ENCODE data around the gene CEP41.

Gene CEP41

DNA sequence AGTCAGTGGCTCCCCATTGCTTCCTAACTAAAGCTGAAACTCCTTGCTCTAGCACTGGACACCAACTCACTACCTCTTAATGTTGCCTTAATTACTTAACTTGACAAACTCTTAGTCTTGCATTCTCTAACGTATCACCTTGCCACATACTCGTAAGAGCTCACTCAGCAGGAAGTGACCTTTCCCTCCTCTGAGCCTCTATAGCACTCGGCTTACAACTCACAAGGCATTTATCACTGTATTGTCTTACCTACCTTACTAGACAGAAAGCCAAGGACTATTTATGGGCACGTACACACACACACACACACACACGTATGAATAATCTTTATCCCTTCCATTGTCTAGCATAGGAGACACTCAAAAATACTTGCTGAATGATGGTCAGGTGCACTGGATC lies 21.2 kb downstream of the CEP41 start:
- no peak for DNase-seq (ENCODE audit: low spot score)

DNA sequence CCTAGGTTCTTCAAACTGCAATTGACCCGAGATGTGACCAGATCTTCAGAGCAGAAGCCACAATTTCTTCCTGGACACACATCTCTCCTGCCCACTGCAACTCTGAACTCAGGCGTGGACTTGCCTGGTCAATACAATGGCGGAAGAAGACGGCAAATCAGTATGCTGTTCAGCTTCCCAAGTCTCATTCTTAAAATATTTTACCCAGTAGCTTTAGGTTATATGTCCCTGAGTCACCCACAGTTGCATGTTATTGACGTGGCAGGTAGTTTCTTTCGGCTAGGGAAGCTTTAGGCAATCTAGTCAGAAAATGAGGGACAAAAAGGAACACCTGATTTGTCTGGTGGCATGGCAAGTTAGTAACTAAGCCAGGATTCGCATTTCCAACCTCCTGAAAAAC lies 22.5 kb downstream of the CEP41 start:
- no peak for DNase-seq (ENCODE audit: low spot score)

DNA sequence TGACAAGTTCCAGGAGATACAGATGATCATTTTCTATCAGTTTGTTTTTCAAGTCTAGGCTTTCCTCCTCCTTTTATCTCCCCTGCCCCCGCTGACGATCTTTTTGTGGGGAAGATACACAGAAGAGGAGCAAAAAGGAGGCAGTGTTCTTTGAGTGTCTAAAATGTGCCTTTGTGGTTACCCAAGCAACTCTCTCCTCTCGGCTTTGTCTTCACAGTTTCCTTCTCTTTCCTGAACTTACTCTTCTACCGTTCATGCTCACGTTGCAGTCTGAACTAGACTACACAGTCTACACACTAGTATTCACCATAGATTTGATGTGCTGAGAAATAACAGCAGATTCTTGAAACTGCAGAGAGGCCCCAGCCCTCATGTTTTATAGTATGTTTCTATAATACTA lies 23.6 kb downstream of the CEP41 start:
- DNase-seq (ENCODE audit: low spot score), result no peak

DNA sequence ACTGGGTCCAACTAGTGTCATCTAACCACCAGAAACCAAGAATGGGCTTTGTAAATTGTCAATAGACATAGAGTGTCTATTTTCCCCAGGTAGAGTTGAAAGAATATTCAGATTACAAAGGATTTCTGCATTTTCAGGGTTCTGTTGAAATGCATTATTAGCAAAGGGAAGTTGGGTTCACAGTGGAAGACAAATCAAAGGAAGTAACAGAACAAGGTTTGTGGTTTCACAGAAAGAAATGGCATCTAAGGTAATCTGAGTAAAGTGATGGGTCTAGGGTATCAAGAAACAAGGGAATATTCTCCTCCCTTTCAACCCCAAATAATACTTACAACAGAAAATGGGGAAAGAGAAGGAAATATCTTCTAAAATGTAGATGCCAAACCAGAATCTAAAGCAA lies 25.8 kb downstream of the CEP41 start:
- DNase-seq (ENCODE audit: low spot score), result no peak

DNA sequence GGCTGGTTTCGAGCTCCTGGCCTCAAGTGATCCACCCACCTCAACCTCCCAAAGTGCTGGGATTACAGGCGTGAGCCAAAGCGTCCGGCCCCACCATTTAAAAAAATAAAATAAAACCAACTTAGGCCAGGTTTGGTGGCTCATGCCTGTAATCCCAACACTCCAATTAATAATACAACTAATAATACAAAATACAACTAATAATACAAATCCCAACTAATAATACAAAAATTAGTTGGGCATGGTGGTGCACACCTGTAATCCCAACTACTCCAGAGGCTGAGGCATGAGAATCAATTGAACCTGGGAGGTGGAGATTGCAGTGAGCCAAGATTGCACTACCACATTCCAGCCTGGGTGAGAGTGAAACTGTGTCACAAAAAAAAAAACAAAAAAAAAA lies 27.6 kb downstream of the CEP41 start:
- no peak for DNase-seq (ENCODE audit: low spot score)

DNA sequence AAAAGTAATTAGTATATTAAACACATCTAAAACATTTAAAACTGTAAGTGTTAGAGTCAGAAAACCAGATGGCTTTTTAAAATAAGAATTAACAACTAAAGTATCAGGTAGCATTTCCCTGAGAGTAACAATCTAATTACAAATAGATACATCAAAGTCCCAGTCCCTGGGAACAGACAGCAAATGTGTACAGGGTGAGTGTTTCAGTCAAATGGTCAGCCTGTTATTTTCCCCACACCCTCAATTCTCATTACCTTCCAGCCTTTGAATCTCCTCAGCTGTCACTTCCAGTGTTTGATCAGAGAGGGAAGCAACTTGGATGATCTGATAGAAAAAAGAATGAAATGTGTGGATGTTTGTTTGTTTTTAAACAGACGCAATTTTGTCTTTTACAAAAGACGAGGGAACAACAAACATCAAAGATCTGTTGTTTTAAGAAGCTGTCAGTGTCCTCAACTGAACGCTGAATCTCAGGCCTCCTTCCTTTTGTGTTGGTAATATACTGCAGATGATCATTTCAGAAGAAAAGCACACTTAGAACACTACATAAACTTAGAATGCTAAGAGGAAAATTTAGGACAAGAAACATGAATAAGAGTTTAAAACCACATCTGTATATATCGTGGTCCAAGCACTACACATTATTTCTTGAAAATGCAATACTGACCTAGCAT lies 29.8 kb downstream of the CEP41 start:
- no peak for DNase-seq (ENCODE audit: low spot score)

DNA sequence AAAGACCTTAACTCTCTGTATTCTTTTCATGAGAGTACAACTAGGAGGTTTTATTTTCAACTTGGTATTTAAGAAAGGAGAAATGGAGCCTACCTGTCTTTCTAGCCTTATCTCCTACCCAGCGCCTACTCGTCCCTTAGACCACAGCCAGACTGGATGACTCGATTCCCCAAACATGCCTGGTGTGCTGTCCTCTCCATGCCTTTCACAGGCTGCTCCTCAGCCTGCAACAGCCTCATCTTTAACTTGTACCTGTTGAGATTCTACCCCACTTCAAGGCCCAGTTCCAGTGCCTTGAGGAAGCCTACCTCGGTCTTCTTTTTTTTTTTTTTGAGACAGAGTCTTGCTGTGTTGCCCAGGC lies 31.1 kb downstream of the CEP41 start:
- DNase-seq (ENCODE audit: low spot score), result no peak

DNA sequence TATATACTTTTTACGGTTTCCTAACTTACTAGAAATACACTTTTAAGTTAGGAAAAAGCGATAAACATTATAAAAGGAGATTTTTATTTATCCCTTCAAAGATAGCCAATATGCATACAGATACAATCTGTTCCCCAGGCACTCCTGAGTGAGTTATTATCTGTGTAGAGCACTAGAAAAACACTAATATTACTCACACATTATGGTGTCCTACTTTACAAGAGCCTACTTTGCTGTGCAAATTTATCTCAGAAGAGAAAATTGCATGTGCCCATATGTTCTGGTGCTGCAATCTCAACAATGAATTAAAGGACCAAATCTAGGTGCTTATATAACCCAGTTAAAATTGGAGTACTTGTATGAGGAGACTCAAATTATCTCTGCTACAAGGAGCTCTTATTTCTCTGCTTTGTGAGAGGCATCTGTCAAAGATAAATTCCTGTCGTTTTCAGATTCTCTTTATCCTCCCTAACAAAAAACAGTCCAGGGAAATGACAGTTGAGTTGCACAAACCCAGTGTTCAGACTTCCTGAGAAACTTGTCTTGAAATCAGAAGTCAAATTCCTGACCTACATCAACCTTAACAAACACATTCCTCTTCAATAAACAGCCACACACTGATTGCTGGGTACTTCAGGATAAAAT lies 31.6 kb downstream of the CEP41 start:
- DNase-seq (ENCODE audit: low spot score), result no peak

DNA sequence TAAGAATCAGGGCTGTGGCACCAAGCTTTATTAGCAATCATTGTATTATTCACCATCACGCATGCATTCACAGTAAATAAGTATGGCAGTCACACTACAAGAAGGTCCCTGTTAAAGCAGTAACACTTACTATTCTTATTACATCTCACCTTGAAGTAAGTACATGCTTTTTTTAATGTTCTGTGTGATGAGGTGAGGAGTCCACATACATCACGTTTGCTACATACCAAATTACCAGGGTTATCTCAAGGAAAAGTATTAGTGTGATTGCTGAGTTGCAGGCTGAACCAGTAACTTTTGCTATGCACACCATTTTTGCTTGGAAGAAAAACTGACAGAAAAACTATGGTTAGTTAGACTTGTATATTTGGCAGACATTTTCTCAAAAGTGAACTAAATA lies 35.8 kb downstream of the CEP41 start:
- no peak for DNase-seq (ENCODE audit: low spot score)

DNA sequence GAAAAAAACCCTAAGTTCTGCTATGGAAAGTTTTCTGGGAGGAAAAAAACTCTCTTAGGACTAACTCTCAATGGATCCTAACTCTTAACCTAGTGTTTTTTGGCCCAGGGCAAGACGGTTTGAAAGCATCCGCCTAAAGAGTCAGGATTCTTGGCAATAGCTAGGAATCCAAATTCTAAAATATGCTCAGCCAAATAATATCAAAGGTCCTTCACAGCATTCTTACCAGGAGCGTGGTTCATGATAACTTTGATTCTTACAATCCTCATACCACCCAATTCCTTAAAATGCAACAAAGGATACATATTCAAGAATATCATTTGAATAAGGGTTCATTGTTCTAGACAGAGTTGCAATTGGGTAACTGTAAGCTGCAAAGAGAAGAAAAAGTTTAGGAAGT lies 39.2 kb downstream of the CEP41 start:
- no peak for DNase-seq (ENCODE audit: low spot score)

DNA sequence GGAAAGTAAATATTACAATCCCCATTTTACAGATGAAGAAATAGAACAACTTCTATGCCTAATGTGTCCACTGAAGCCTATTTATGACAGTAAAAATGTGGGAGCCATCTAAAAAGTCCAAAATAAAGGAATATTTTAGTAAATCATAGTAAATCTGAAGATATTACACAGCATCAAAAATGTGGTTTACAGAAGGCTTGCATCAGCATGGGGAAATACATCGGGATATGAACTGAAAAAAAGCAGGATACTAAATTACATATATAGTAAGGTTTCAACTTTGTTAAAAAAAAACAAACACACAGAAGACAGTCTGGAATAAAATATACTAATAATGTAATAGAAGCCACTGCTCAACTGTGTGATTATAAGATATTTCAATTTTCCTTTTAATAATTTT lies 39.7 kb downstream of the CEP41 start:
- DNase-seq (ENCODE audit: low spot score), result no peak

DNA sequence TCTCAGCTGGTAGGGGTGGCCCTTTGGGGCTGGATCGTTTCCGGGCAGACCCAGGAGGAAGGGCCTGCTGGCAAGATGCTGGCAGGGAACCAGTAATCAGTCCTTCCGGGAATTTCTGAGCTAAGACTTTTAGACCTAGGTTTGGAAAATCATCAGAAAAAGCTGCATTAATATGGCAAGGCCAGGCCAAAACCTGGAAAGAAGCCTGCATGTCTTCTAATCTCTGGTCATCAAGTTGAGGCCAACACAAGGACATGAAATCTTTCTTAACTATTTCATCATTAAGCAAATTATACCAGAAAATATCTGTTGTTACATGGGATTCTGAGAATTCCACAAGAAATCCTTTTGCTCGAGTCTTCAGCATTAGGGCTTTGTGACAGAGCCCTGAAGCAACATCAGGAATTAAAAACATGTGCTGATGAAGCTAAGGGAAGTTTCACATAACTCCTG lies 40.7 kb downstream of the CEP41 start:
- no peak for DNase-seq (ENCODE audit: low spot score)

DNA sequence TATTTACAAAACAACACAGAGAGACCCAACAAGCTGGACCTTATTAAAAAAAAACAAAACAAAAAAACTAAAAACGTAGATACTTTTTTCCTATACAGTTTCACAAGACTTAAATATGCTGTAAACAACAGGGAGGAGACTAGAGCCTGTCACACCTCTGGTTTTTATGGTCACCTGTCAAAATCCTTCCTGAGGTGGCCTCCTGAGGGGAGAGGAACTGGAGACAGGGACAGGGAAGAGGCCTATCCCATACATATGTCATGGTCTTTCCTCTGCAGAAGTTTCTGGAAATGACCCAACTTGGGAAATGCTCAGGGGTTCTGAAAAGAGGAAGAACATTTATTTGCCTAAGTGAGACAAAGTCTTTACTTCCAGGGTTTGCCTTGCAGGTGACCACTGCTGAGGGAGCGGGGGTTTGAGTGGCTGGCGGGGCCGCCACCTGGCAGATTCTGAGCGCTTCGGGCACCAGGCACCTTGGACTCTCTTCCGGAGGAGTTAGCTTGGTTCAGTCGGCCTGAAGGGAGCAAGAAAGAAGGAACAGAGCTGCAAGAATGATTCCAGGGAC lies 42.2 kb downstream of the CEP41 start:
- no peak for DNase-seq (ENCODE audit: low spot score)

DNA sequence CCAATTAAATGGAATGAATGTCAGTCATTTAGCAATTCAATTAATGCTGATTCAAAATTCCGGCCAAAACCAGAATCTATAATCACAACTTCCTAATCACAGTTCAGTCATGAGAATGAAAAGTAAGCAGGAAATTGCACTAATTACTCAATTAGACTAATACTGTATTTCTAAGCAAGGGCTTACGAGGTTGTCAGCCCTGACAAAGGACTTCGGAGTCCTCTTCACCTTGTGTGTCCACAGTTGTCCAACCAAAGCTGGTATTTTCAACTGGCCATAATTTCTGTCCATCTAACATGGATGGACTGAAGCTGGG lies 43.1 kb downstream of the CEP41 start:
- no peak for DNase-seq (ENCODE audit: low spot score)

DNA sequence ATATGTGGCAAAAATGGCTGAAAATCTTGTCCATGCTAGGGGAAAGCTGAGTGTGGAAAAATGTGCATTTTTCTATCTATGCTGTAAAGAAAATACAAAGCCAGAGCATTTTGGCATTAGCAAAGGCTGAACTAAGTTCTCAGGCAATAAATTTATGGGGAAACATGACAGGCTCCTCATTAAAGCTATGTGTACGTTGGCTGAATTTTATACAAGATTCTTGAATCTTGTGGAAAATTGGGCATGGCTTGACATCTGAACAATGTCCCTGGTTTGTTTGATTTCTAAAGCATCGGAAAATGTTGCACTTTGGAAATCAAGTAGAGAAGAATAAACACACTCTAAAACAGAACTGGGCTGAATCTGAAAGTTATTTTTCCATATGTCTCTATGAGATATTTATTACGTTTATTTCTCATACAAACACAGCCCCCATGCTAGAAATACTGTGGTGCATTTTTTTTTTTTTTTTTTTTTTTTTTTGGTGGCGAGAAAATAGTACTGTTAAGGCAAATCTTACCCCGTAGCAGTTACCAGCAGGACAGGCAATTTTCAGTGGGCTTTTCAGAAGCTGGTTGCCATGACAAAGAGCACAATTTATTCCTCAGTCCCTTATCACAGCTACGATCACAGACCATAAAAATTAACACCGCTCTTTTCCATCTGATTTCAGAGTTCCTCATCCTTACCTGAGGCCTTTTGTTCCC lies 43.6 kb downstream of the CEP41 start:
- no peak for DNase-seq (ENCODE audit: low spot score)

DNA sequence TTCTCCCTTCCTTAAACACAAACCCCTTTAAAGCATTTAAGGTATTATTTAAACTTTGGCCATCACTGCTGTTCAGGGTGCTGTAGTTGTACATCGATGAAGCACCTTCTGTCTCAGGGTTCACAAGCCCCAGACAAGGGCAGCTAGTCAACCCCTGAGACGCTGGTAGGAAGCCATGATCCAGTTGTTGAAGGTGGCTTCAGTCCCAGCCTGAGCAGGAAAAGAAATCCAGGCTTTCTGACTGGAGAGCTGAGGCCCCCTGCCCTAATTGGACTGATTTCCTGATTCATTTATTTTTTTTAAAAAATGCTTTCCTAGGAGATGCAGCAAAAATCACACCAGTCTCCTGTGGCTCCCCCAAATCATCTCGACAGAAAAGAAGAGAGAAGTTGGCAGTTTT lies 44.7 kb downstream of the CEP41 start:
- DNase-seq (ENCODE audit: low spot score), result no peak

DNA sequence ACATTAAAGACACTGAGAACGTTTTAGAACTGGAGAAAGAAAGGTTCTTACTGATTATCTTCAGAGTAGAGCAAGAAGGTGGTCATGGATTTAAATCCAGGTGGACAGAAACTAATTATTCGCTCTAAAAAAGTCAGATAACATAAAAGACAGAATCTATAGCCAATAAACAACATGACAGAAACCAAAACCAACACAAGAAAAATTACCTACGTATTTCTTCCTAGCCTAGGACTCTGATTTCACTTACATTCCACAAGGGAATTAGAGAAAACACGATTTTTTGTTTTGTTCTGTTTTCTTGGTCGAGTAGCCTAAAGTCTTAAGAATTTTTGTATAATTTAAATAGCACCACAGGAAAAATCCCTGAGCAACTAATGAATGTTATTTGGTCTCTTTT lies 45.4 kb downstream of the CEP41 start:
- DNase-seq (ENCODE audit: low spot score), result no peak

DNA sequence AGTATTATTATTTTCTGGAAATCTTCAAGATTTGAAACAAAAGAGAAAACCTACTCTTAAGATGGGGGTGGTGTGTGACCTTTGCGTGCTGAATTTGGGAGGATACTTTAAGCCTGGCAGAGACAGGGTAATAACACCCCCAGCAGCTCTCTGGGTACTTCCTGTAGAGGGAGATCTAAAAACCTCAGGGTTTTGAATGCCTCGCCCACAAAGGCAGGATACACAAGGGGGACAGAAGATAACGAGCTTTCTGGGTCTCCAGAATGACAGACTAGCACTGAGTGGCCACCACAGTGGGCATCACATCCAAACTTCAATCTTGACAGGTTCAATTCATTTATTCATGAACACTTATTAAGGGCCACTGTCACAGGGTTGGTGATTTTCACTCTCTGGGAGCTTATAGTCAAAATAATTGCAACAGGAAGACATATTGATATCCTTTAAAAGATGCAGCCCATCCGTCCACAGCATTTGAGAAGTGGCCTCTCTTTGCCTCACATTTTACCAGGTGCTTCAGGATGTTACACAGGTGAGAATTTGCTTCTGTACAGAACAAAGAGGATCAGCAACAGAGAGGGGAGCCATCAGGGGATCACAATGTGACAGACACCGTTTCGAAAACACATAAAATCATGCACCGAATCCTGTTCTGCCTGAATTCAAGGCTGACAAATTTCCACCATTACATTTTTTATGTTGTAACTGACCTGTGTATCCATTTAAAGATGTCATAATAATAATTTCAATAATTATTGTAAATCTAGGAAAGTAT lies 46.2 kb downstream of the CEP41 start:
- no peak for DNase-seq (ENCODE audit: low spot score)

DNA sequence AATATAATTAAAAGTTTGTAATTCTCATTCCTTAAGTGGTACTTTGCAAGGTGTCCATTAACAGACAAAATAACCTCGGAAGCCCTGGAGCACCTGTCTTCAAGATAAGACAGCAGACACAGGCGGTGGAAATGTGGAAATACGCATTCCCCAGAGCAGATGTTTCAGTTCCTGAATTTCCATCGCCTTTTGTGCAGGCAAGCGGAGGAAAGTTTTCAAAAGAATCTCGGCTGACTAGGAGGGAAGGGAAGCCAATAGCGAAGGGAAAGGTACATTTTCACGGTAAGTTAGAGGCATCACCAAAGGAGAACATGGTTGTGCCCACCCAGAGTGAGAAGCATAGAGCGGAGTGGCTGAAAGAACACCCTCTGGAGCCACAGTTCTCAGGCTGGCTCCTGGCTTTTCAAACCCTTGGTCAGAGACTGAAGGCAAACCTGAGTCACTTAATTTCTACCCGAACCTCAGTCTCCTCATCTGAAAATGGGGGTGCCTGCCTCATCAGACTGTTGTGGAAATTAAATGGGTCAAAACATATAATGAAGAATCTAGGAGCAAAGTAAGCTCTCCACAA lies 46.9 kb downstream of the CEP41 start:
- DNase-seq (ENCODE audit: low spot score), result no peak

DNA sequence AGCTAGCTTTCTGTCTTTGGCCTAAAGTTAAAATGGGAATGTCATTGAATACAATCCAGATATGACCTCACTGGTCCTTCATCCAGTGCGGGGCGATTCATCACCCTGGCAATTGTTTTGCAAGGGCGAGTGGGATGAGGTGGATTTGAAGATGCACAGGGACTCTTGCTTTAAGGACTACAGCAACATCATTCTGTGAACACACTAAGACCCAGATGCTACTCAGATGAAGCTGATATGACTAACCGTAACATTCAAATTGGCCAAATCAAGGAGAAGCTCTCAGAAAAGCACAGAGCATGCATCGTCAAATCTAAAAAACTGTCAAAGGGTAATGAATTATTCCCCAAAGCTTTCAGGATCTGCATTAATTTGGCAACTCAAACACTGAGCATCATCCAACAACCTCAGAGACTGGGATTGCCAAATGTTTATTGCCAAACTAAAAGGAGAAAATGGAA lies 47.7 kb downstream of the CEP41 start:
- no peak for DNase-seq (ENCODE audit: low spot score)

DNA sequence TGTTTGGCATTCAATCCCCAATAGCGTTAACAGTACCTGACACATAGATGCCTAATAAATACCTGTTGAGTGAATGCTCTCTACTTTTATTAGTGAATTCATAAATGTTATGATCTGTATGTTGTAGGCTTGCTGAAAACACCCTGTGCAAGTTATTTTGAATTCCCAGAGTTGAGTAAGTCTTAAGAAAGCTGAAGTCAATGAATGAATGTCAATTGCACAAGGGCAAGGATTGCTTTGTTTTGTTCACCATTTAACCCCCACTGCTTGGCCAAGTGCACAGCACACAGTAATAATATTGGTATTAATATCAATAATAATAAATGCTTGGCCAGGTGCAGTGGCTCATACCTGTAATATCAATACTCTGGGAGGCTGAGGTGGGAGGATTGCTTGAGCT lies 50.3 kb downstream of the CEP41 start:
- DNase-seq (ENCODE audit: low spot score), result no peak

DNA sequence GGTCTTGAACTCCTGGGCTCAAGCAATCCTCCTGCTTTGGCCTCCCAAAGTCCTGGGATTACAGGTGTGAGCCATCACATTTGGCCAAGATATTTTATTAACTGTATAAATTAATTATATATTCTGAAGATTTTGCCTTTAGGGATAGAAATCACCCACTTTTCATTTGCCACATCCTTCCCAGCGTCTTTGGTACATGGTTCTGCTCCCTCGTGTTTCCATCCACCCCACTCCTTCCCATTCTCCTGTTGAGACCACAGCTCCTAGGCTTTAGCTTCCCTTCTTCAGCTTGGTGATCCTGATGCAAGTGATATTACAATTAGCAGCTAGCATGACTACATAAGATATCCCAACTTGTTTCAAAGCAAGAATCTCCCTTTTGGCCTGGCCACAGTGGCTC lies 52.1 kb downstream of the CEP41 start:
- no peak for DNase-seq (ENCODE audit: low spot score)

Measured in kidney capillary endothelial cell (primary cell).